GM18868 (cell line): Measurements from ENCODE around the gene APOBEC3B.
"Not testable (repeated sequence)": the region's sequence is repeated elsewhere in the genome, so short reads cannot be mapped to it uniquely, and the experiment has no call there.

Experiments used
- ATAC-seq: cut with Tn5 transposase; IDR thresholded peaks from one replicate; pipeline ENCODE4 v1.9.1; 2021; ENCODE audit warnings: mild to moderate bottlenecking, moderate library complexity; ENCODE audit not compliant: unreplicated experiment

The APOBEC3B gene

DNA sequence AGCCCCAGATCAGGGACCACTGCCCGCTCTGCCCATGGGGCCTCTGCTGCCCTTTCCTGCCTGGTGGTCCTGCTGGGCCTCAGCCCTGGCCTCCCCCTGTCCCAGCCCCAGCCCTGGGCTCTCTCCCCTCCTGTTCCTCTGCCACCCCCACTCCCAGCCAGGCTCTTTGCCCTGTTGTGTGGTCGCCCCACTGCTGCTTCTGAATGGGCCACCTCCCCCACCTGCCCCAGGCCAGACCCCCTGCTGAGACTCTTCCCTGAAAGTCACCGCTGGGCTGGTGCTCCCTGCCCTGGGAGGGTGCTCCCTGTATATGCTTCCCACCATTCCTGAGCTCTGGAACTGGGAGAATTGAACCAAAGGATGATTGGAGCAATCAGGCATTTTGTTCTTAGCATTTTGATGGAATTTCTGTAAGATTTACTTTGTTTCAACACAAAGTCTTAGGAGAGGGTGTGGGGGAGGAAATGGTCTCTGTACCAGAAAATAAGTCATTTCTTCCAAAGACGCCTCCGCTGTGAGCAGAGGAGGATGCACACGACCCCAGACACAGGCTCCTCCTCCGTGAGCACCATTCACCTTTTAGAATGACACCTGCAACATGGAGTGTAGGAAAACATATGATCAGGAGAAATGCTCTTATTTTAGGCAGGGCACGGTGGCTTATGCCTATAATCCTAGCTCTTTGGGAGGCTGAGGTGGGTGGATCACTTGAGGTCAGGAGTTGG lies 5.2 kb downstream of the APOBEC3B start:
- ATAC-seq, result no peak

DNA sequence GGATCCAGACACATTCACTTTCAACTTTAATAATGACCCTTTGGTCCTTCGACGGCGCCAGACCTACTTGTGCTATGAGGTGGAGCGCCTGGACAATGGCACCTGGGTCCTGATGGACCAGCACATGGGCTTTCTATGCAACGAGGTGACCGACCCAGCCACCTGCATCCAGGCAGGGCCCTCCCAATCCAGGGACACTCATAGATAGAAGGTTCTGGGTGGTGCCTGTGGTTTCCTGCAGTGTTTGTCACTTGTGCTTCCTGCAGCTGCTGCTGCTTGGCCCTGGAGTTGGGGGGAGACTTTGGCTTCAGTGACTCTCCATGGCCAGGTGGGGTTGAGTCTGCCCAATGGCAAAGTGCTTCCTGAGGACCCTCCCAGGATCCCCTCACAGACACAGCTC lies 7.3 kb downstream of the APOBEC3B start:
- no peak for ATAC-seq

DNA sequence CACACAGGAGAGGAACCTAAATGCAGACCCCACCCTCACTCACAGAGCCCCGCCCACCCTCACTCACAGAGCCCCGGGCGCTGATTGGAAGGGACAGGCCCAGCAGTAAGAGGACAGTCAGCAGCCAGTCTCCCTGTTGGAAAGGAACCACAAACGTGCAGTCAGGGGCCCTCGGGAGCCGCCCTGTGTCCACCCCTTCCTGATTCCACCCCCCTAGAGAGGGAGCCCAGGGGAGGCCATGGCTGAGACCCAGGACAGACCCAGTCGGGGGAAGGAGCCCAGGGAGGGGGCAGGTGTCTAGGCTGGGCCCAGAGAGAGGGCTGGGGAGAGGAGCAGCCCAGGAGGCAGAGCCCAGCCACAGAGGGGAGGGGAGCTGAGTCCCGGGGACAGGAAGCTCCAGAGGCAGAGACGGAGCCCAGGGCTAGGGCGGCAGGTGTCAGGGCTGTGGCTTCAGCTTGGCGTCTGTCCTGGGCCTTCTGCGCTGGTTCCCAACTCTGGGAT lies 10.8 kb downstream of the APOBEC3B start:
- ATAC-seq, result not testable (repeated sequence)

DNA sequence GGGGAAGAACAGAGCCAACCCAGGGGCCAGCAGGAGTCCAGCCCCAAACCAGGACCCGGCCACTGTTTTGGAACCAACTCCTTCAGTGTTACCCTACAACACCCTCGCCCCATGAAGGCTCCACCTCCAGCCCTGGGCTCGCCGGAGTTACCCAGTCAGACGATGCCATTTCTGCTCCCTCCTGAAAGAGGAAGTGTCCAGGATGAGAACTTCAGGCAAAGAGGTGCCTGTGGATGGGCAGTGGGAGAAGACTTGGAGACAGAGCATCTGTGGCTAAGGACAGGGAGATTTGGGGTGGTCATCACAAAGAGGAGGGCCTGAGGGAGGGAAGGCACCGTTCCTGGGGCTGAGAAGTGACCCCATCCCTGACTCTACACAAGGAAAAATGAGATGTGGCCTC lies 14.0 kb downstream of the APOBEC3B start:
- no peak for ATAC-seq

DNA sequence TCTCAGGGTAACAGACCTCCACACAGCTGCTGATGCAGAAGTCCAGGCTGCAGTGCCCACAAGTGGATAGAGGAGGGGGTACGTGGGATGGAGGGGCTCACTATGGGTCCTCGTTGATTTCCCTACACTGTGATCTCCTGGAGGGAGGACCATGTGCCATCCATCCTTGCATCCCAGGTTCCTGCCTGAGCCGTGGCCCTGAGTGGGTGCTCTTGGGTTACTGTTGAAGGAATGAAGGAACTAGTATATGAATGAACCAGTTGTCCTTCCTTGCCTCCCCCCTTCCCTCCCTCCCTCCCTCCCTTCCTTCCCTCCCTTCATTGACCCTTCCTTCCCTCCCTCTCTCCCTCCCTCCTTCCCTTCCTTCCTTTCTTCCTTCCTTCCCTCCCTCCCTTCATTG lies 15.4 kb downstream of the APOBEC3B start:
- ATAC-seq, result no peak

DNA sequence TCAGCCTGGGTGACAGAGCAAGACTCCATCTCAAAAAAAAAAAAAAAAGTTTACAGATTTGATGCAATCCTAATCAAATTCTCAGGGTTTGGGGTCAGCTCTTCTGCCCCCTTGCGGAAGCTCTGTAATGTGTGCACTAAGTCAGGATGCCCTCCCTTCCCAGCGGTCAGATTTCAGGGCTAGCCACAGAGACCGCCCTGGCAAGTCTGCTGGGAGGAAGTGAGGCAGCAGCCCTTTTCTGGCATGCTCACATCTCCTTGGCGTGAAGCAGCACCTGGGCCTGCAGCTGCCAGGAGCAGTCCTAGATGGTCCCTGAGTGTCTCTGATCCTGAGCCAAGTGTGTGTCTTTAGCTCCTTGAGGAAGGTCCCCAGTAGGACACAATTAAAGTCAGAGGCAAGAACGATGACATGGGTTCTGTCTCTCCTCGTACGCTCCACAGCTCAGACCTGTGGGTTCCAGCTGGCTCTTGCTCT lies 21.1 kb downstream of the APOBEC3B start:
- ATAC-seq, result no peak

DNA sequence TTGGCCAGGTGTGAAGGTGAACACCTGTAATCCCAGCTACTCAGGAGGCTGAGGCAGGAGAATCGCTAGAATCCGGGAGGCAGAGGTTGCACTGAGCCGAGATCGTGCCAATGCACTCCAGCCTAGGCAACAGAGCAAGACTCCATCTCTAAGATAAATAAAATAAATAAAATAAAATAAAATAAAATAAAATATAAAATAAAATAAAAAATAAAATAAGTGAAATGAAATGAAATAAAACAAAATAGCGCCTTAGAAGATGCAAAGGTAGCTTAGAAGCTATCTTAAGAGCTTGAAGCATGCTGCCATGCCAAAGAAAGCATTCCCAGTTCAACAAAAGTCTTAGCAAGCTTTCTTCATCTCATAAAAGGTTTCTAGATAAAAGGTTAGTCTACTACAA lies 25.0 kb downstream of the APOBEC3B start:
- no peak for ATAC-seq

DNA sequence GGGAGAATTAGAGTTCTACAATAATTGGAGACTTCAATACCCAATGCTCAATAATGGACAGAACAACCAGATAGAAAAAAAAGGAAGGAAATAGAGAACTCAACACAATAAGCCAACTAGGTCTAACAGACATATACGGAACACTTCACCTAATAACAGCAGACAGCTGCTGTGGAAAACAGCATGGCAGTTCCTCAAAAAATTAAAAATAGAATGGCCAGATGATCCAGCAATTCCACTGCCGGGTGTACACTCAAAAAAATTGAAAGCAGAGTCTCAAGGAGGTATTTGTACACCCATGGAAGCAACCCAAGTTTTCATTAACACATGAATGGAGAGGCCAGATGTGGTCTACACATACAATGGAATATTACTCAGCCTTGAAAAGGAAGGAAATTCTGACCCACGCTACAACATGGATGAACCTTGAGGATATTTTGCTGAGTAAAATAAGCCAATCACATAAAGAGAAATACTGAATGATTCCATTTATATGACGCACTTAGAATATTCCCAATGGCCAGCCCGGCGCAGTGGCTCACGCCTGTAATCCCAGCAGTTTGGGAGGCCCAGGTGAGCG lies 26.2 kb downstream of the APOBEC3B start:
- ATAC-seq, result not testable (repeated sequence)

DNA sequence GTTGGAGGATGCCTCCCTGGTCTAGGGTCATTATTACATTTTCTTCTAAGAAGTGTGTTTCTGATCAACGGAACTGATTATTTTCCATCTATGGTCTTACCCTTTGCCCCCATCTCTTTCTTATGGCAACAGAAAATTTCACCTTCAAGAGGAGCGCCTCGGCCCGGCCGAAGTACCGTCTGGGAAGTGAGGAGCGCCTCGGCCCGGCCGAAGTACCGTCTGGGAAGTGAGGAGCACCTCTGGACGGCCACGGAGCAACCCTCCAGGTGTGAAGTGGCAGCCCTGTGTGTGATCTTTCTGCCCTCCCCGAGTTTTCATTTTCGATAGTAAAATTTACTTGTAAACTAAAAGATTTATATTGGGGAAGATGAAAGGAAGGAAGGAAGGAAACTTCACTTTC lies 28.8 kb downstream of the APOBEC3B start:
- no peak for ATAC-seq

DNA sequence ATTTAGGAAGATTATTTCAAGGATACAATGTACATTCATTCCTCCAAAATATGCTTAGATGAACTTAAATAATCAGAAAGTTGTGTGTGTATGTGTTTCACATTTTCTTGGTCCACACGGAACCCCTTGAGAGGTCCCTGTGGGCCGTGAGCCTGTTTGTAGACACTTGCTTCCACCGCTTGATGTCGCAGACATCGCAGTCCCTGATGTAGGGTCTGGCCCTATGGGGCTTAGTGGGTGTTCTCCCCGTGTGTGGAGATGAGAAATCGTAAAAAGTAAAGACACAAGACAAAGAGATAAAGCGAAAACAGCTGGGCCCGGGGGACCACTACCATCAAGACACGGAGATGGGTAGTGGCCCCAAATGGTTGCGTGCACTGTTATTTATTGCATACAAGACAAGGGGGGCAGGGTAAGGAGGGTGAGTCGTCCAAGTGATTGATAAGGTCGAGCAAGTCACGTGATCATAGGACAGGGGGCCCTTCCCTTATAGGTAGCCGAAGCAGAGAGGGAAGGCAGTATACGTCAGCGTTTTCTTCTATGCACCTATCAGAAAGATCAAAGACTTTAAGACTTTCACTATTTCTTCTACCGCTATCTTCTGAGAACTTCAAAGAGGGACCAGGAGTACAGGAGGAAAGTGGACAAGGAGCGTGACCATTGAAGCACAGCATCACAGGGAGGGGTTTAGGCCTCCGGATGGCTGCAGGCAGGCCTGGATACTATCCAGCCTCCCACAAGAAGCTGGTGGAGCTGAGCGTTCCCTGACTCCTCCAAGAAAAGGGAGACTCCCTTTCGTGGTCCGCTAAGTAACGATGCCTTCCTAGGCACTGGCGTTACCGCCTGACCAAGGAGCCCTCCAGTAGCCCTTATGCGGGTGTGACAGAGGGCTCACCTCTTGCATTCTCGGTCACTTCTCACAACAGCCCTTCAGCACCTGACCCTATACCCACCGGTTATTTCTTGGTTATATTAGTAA lies 30.7 kb downstream of the APOBEC3B start:
- no peak for ATAC-seq

DNA sequence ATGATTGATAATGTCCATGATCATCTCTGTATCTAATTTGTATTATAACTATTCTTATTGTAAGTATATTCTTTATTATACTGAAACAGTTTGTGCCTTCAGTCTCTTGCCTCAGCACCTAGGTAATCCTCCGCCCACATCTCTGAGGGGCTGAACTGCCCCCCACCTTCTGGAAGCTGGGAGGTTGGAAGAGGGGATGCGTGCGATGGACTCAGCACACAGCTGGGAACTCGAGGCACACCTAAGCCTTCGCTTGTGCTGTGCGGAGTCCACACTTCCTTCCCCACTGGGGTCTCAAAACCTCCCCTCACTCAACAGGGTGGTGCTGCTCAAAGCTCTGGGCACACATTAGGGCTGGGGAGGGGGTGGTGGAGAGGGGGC lies 31.4 kb downstream of the APOBEC3B start:
- not testable (repeated sequence) for ATAC-seq

DNA sequence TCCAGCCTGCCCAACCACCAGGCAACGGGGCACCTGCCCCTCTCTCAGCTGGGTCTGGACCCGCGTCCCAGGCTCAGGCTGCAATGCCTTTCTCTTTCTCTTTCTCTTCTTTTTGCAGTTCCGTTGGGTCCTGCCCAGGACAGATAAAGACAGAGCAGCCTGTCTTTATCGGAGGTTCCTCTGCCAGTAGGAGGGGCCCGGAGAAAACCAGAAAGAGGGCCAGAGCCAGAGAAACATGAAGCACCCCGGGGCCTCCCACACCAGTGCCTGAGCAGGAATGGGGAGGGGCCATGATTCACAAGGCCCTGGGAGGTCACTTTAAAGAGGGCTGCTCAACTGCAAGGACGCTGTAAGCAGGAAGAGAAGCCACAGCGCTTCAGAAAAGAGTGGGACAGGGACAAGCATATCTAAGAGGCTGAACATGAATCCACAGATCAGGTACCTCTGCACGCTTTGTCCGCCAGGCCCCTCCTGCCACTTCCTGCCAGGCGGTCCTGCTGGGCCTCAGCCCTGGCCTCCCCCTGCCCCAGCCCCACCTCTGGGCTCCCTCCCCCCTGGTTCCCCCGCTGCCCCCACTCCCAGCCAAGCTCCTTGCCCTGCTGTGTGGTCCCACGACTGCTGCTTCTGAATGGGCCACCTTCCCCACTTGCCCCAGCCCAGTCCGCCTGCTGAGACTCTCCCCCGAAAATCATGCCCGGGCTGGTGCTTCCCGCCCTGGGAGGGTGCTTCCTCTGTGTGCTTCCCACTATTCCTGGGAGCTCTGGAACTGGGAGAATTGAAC lies 32.0 kb downstream of the APOBEC3B start, which contains the start of gene APOBEC3C:
TSS of gene APOBEC3C (plus strand) at position 316 of the 781 bp plus-strand sequence. CDS start at position 422, 106 bp downstream.
- ATAC-seq, result peak; percentile 85

DNA sequence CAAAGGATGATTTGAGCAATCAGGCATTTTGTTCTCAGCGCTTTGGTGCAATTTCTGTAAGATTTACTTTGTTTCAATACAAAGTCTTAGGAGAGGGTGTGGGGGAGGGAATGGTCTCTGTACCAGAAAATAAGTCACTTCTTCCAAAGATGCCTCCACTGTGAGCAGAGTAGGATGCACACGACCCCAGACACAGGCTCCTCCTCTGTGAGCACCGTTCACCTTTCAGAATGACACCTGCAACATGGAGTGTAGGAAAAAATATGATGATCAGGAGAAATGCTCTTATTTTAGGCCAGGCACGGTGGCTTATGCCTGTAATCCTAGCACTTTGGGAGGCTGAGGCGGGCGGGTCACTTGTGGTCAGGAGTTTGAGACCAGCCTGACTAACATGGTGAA lies 32.6 kb downstream of the APOBEC3B start:
- not testable (repeated sequence) for ATAC-seq

DNA sequence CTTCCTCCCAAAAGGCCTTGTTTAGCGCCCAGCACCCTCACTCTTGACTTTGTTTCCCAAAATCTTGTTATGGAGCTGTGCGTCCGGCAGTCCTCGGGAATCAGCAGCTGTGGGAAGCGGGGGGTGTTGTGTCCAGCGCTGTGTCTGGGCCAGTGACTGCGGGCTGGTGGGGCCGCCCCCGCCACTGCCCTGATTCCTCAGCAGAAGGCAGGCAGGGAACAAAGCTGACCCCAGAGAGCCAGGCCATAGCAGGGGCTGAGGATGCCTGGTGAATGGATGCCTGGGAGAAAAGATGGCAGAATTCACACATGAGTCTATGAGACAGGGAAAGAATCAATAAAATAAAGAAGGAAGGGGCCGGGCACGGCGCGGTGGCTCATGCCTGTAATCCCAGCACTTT lies 34.4 kb downstream of the APOBEC3B start:
- no peak for ATAC-seq

DNA sequence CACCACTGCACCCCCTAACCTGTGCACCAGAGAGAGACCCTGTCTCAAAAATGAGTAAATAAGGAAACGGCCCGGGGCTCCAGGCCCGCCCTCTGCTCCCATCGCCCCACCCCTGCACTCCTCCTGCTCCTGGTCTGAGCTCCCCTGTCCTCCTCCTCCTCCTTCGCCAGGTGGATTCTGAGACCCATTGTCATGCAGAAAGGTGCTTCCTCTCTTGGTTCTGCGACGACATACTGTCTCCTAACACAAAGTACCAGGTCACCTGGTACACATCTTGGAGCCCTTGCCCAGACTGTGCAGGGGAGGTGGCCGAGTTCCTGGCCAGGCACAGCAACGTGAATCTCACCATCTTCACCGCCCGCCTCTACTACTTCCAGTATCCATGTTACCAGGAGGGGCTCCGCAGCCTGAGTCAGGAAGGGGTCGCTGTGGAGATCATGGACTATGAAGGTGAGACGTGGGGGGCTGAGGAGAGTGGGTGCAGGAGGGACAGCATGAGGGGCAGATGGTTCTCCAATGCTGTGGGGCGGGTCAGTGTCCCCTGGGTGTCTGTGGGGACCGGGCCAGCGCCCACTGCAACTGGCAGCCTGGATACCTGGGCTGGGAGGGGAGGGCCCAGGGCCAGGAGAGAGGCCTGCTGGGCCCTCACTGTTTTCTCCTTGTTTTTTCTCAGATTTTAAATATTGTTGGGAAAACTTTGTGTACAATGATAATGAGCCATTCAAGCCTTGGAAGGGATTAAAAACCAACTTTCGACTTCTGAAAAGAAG lies 35.6 kb downstream of the APOBEC3B start:
- no peak for ATAC-seq

DNA sequence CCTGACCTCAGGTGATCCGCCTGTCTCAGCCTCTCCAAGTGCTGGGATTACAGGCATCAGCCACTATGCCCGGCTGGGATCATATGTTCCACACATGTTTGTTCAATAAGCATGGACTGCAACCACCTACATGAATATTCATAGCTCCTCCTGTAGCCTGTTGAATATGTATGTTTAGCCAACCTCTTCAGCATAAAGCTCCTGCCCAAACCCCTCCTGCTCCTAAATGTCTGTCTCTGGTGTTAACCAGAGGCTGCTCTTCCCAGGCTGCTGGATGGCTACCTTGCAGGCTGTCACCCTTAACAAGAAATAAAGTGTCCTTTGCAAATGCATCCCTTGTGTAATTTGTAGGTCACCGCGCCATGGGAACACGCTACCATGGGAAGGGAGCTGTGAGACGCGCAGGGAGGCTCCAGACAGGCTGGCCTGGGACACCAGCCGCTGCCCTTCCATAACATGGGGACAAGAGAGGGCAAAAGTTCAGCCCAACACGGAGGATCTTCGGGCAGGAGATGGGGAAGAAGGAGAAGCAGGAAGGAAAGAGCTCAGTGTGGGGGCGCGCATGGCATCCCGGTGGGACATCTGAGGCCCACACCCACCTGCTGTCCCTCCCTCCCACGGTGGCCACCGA lies 38.0 kb downstream of the APOBEC3B start:
- ATAC-seq, result peak; percentile 18

DNA sequence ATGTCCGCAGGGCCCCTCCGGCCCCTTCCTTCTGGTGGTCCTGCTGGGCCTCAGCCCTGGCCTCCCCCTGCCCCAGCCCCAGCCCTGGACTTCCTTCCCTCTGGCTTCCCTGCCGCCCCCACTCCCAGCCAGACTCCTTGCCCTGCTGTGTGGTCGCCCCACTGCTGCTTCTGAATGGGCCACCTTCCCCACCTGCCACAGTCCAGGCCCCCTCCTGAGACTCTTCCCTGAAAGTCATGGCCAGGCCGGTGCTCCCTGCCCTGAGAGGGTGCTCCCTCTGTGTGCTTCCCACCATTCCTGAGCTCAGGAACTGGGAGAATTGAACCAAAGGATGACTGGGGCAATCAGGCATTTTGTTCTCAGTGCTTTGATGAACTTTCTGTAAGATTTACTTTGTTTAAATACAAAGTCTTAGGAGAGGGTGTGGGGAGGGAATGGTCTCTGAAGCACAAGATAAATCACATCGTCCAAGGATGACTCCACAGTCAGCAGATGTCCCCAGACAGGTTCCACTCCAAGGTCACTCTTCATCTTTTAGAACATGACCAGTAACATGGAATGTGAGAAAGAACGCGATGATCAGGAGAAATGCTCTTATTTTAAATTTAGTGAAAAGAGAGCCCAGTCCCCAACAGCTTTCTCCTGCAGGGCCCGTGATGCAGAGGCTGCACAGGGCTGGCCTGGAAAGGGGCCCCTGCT lies 39.6 kb downstream of the APOBEC3B start:
- ATAC-seq, result no peak

DNA sequence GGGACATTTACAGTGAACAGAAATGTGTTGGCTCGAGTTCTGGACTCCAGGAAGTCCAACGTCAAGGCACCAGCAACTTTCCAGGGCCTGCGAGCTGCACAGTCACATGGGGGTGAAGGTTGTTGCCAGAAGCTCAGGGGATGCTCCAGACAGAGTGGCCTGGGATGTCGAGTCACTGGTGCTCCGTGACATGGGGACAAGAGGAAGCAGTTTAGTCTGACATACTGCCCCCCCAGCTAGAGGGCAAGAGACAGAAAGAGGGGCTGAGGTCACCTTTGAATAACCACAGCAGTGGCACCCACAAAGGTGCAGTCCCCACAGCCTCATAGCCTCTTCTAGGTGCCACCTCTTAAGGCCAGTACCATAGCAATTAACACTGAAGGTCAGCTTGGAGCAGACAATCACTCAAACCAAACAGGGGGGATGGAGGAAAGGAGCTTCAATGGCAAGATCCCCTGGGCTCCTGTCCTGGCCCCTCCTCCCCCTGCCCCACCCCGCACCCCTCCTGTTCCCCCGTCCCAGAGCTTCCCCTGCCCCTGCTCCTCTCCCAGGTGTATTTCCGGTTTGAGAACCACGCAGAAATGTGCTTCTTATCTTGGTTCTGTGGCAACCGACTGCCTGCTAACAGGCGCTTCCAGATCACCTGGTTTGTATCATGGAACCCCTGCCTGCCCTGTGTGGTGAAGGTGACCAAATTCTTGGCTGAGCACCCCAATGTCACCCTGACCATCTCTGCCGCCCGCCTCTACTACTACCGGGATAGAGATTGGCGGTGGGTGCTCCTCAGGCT lies 42.6 kb downstream of the APOBEC3B start:
- no peak for ATAC-seq
